GM10248 (cell line): Measurements from ENCODE around the gene CARD11.

ENCODE experiments used
- CTCF ChIA-PET: fragments of 300-600 bp; sonication (Branson Sonifier 250); formaldehyde crosslinking; extraction: SDS; loops from one replicate; lab custom pipeline; 2021; ENCODE audit warnings: antibody characterized with exemption; lab: Yijun Ruan, JAX
- POLR2A ChIA-PET: fragments of 350-650 bp; sonication (Branson Sonifier 250); formaldehyde crosslinking; extraction: SDS; loops from one replicate; lab custom pipeline; 2020; ENCODE audit warnings: antibody characterized with exemption; lab: Yijun Ruan, JAX
- DNase-seq: peaks from one replicate; pipeline ENCODE4 v3.0.0; 2012; ENCODE audit errors: extremely low spot score
- CTCF ChIP-seq: IDR thresholded peaks from 2 replicates; pipeline ENCODE4 v1.5.1; 2012; ENCODE audit warnings: mild to moderate bottlenecking, low read depth; ENCODE audit errors: extremely low read depth, missing control alignments, control extremely low read depth

CARD11 gene

GRCh38 chr7:2999078-2999500 lies 44.6 kb downstream of the CARD11 start:
- ChIA-PET CTCF (interaction anchor here (2.4 kb wide), 1 partner anchor 26 kb away, joined by 6 read pairs; no protein-coding TSS in a partner anchor), POLR2A (no interaction called here)
- no peak for TF ChIP-seq CTCF
- DNase-seq, result no peak

- CTCF ChIA-PET, result interaction anchor here (1.1 to 2.4 kb wide), 7 partner anchors 9 to 158 kb away, joined by 3 to 7 read pairs (median 4); no protein-coding TSS in a partner anchor
- TF ChIP-seq CTCF, result no peak
- no peak for DNase-seq
- POLR2A ChIA-PET, result no interaction called here
These were observed 46.7 kb downstream of the CARD11 start for GRCh38 chr7:2997014-2997413.

- TF ChIP-seq CTCF, result no peak
- no peak for DNase-seq
- CTCF ChIA-PET, result no interaction called here
- POLR2A ChIA-PET, result no interaction called here
These were observed 47.5 kb downstream of the CARD11 start for GRCh38 chr7:2996141-2996540.

- POLR2A ChIA-PET, result no interaction called here
- TF ChIP-seq CTCF, result no peak
- CTCF ChIA-PET, result interaction anchor here (1.2 to 1.5 kb wide), 2 partner anchors 14 to 38 kb away, joined by 3 to 4 read pairs; no protein-coding TSS in a partner anchor
- no peak for DNase-seq
These were observed 49.8 kb downstream of the CARD11 start for GRCh38 chr7:2993868-2994267.

- POLR2A ChIA-PET, result no interaction called here
- no peak for TF ChIP-seq CTCF
- CTCF ChIA-PET, result interaction anchor here (1.2 to 1.5 kb wide), 2 partner anchors 14 to 38 kb away, joined by 3 to 4 read pairs; no protein-coding TSS in a partner anchor
- no peak for DNase-seq
These were observed 50.3 kb downstream of the CARD11 start for GRCh38 chr7:2993396-2993795.

- POLR2A ChIA-PET, result no interaction called here
These were observed 52.7 kb downstream of the CARD11 start for GRCh38 chr7:2990949-2991470.

More at GRCh38 chr7:2990949-2991470, 52.7 kb downstream of the CARD11 start:
- DNase-seq, result no peak
- CTCF ChIA-PET, result interaction anchor here (1.0 kb wide), 1 partner anchor 11 kb away, joined by 3 read pairs; no protein-coding TSS in a partner anchor
- no peak for TF ChIP-seq CTCF
